IPS DF 19.7 (cell line): ENCODE measurements around the gene ACYP2.
A peak's percentile ranks its signal among the peaks of the same experiment; 100 is the strongest.
"Not testable (repeated sequence)": the region's sequence is repeated elsewhere in the genome, so short reads cannot be mapped to it uniquely, and the experiment has no call there.

Source experiments
- DNase-seq: peaks from one replicate; pipeline ENCODE4 v3.0.0-alpha.2; 2013; ENCODE audit warnings: low read depth, low spot score

The ACYP2 gene

DNA sequence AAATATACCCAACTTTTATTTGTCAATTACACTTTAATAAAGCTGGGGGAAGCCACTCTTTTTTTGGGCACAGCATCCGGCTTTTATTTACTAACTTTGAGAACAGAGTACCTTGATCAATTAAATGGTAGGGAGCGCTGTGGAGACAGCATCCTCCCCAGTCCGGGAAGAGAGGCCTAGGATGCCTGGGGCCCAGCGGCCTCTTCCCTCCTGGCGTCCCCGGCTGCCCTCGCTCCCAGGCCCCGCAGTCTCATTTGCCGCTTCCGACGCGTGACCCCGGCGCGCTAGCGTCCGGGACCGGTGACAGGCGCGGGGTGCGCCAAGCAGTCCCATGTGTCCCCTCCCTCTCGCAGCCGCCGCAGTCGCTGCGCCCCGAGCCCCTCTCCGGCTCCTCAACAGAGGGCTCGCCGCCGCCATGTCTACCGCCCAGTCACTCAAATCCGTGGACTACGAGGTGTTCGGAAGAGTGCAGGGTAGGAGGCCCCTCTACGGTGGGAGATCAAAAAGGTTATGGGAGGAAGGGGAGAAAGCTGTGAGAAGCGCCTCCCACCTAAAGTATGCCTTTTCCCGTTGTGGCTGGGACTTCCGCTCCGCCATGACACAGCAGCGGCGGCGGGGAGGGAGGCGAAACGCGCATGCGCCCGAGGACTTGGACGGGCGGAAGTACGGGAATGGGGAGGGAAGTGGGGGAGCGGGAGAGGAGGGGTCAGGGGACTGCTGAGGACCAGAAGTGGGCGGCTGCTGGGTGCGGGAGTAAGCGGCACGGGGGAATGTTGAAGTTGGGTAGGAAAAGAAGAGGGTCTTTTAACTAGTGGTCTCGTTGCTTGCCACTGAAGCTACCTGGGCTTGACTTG is at the start of gene ACYP2:
Gene ACYP2, plus strand, starts transcription at position 332 of the 854 bp plus-strand sequence.
- DNase-seq = peak; percentile 85

DNA sequence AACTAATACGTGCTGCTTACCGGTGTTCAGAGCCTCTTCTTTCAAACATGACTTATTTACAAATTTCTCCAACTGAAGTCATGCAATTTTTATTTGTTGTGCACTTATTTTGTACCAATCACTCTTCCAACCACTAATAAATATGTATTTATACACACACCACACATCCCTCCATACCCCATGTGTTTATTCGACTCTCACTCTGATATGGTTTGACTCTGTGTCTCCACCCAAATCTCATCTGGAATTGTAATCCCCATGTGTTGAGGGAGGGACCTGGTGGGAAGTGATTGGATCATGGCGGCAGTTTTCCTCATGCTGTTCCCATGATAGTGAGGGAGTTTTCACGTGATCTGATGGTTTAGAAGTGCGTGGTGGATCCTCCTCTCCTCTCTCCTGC is 49.5 kb upstream of the ACYP2 start:
- no peak for DNase-seq

DNA sequence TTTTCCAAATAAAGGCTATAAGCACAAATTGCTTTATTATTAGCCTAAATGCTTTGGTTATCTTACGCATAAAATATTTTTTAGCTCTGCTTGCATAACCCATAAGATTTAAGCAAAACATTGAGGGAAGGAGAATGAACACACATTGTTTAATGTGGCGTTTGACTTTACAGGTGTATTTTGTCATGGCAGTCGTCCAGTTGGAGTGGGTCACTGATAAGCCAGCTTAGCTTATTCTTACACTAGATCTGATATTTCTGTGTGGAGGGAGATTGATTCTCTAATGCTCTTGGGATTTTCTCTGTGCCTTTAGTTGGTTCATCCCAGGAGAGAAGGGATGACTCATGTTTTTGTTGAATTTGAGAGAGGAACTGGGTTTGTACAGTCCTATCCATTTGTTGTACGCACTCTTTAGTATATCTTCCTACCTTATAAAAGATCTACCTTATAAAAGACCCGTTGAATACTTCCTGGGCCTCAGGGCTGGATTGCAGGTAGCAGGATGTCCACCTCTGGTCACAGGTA is 47.5 kb upstream of the ACYP2 start:
- no peak for DNase-seq

DNA sequence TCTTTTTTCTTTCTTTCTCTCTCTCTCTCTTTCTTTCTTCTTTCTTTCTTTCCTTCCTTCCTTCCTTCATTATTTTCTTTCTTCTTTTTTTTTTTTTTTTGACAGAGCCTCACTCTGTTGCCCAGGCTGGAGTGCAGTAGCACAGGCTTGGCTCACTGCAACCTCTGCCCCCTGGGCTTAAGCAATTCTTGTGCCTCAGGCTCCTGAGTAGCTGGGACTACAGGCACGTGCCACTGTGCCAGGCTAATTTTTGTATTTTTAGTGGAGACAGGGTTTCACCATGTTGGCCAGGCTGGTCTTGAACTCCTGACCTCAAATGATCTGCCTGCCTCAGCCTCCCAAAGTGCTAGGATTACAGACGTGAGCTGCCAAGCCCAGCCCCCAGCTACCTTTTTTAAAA is 42.9 kb upstream of the ACYP2 start:
- DNase-seq = not testable (repeated sequence)

DNA sequence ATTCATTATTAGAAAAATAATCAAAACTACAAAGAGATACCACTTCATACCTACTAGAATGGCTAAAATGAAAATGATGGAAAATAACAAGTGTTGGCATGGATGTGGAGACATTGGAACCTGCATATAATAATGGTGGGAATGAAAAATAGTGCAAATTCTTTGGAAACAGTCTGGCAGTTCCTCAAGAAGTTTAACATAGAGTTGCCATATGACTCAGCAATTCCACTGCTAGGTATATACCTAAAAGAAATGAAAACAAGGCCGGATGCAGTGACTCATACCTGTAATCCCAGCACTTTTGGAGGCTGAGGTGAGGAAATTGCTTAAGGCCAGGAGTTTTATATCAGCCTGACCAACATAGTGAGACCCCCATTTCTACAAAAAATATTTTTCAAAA is 41.6 kb upstream of the ACYP2 start:
- DNase-seq = no peak

DNA sequence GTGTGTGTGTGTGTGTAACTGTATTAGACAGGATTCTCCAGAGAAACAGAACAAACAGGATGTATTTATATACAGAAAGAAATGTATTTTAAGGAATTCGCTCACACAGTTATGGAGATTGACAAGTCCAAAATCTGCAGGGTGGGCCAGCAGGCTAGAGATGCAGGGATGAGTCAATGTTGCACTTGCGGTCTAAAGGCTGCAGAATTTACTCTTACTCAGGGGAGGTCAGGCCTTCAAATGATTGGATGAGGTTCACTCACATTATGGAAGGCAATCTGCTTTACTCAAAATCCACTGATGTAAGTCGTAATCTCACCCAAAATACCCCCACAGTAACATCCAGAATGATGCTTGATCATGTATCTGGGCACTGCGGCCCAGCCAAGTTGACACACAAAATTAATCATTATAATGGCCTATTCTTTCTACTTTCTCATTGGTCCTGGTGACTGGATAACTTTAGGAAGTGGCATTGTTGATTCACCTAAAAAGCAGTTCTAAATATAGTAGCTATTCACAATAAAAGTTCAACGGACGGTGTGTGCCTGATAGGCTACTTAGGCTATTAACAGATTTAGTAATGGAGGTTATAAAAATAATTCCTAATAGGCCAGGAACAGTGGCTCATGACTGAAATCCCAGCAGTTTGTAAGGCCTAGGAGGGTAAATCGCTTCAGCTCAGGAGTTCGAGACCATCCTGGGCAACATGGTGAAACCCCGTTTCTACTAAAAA is 40.6 kb upstream of the ACYP2 start:
- DNase-seq = no peak

DNA sequence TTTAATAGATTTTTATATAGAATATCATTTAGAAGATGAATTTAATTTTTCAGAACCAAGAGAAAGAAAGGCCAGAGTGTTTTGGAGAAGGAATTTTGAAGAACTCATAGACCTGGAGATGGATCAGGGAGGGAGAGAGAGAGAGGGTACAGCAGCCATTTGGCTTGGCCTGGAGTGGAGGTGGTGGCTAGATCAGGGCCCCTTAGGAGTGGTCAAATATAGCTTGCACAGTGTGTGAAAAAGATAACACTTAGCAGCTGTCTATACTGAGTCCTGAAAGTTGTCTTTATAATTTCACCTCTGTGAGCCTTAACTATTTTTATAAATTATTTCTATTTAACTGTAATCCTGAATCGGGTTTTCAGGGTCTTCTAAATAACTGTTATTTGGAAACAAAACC is 38.8 kb upstream of the ACYP2 start:
- no peak for DNase-seq

DNA sequence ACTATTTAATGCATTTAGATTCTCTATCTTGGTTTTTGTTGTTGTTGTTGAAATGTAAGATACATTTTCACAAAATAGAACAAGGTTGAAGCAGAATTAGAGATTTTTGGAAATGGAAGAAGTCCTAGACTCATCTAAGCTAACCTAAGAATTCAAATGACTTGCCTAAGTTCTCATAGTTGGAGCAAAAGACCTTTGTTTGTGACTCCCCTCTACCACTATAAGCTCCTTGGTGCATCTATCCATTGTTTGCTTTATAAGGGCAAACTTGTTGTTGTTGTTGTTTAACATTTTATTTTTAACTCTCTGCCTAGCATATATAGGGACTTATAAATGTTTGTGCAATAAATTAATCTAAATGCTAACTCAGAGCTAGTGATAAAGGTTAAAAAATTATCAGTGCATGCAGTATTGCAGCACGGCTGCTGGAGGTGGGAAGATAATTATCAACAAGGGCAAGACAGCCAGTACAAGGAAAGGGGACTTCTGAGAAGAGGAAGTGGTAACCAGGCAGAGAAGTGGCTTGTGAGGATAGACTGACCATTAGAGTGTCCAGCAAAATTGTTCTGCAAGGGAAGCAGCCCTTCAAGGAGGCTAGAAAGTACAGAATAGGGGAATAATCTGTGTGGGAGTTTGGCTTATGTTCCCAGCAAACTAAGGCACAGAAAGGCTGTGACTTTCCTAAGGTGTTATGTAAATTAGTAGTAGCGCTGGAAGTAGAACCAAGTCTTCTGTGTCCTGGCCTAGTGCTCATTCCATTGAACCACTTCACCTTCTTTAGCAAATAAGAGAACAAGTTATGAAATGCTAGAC is 38.1 kb upstream of the ACYP2 start:
- DNase-seq = no peak

DNA sequence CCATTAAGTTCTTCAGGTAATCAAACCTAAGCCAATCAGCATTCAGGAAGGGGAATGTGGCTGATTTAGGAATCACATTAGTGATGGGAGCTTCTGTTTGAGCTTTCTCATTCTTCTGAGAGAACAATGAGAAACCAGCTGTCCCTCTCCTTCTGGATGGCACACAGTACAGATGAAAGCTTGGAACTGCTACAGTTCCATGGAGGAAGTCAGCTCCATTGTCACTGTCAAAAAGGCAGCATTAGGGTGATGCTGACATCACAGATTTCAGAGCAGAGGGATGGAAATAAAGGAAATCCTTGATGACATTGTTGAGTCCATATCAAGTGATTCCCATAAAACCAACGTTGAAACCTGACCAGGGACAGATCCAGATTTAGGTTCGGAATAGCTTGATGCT is 36.1 kb upstream of the ACYP2 start:
- no peak for DNase-seq

DNA sequence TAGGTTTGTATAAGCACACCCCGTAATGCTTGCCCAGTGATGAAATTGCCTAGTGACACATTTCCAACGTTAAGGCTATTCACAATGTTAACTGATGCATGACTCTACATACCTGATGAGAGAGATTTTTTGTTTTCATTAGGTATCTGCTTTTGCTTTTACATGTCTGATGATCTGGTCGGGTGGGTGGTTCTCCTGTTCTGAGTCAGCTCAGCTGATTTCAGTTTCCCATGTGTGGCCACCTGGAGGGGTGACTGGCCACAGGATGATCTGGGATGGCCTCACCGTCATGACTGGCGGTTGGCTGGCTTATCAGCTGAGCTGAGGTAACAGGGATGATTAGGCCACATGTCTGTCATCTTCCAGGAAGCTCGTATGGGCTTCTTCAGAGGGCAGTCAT is 33.8 kb upstream of the ACYP2 start:
- DNase-seq = no peak

DNA sequence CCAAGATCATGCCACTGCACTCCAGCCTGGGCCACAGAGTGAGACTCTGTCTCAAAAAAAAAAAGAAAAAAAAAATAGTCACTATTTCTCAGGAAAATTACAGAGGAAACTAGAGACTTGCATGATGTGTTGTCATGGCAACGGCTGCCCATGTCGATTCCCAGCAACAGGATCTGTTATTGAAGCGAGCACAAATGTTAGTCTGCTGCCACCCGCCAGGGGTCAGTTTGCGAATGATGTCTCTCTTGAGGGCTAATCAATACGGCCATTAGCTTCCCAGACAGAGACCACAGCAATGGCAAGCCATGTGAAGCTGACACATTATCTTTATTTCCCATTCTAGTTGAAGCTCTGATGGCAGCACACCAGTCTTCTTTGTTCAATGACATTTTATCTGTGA is 32.4 kb upstream of the ACYP2 start:
- DNase-seq = no peak

DNA sequence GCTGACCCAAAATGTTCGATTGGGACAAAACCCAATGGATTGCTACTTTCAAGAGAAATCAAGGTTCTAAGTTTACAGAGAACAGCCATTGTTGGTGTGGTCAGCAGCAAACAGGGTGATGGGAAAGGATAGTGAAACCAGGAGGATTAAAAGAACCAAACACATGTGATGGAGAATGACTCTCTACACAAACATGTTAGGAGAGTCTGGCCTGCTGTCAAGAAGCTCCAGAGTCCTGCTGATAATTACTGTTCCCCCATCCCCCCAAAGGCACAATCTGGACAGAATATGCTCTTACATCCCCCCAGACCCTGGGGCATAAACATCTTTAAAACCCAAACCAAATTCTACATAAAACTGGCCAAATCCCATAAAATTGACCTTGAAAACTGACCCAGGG is 32.0 kb upstream of the ACYP2 start:
- DNase-seq = no peak

DNA sequence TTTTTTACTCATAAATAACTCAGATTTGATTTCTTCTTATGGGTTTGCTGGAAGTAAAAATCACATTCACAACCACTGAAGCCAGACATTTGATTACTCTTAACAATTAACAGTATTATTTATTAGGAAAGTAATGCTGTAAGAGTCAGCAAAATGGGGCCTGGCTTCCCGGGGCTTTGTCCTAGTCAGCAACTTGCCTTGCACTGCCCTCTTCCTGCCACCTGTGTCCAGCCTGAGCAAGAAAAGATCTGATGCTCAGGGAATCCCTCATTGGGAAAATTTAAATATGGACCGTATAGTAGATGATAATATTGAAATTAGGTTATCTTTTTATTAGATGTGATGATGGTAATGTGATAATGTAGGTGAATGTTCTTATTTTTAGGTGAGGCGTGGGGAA is 30.8 kb upstream of the ACYP2 start:
- no peak for DNase-seq

DNA sequence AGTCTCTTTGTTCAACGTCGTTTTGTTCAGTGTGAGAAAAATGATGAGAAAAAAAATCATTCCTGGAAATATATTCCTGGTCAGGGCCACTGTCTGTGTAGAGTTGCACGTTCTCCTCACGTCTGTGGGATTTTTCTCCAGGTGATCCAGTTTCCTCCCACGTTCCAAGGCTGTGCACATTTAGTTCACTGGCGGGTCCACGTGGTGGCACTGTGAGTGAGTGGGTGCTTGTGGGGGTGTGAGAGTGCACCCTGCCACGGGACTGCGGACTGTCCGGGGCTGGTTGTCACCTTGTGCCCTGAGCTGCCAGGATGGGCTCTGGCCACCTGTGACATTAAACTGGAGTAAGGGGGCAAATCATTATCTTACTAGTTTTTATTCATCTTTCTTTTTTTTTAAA is 30.3 kb upstream of the ACYP2 start:
- DNase-seq = no peak

DNA sequence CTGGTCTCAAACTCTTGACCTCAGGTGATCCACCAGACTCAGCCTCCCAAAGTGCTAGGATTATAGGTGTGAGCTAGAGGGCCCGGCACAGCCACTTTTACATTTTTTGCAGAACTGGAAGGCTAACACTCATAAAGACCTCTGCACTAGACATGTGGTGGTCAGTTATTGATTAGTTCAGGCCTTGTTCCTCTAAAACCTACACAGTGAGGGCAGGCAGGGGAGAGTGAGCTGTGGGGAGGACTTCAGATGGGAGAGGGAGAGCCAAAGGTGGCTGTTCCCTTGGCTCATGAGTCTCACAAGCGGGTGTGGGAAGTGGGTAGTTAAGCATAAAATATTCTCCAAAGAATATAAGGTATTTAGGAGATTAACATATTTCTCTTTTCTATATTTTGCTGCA is 29.3 kb upstream of the ACYP2 start:
- no peak for DNase-seq

DNA sequence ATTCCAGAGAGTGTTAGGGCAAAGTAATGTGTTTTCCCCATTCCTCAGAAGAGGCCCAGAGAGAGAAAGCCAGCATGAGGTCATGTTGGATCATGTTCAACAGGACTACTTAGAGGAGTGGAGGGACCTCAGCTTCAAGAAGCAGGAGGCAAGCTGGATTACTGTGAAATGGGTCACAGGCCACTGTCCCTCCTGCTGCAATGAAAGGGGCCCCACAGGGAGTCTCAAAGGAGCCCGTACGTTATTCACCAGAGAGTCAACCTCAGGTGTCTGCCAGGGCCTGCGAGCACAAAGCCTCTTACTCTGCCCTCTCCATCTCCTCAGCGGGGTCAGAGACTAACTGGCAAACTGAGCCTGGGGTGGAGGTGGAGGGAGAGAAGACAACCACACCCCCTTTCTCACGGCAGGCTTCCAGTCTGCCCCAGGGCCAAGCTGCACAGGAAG is 27.2 kb upstream of the ACYP2 start:
- DNase-seq = no peak

DNA sequence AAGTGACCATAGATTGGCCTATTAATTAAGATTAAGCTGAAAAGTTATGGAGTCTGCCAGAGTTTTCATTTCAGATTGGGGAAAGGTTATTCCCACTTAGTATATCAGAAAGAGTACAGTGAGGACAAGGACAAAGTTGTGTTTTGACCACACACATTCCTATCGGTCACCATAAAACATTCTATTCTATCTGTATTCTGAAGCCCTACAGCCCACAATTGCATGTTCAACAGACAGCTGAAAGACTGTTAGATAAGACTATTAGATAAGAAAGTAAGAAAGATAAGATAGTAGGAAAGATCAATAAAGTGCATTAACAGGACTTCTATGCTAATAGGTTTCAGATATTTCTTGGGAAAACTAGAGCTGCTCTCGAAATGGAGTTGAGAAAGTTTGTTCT is 26.7 kb upstream of the ACYP2 start:
- DNase-seq = no peak

DNA sequence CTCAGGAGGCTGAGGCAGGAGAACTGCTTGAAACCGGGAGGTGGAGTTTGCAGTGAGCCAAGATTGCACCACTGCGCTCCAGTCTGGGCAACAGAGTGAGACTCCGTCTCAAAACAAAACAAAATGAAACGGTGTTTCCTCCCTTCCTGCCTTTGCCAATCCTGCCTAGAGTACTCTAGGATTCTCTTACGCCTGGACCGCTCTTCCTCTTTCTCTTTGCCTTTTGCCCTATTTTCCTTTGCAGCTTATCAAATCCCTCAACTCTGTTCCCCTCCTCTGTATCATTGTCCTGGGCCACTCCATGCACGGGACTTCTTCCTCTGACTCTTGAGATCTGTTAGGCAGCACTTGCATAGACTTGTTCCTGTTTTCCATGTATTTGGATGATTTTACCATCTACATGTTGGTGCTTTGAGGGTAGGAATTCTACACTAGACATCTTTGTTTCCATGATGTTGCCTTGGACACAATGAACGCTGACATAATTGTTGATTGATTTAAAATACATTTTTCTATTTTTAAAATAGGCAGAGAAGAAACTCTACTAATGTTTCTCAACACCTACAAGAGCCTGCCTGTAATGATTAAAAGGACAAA is 24.8 kb upstream of the ACYP2 start:
- no peak for DNase-seq

DNA sequence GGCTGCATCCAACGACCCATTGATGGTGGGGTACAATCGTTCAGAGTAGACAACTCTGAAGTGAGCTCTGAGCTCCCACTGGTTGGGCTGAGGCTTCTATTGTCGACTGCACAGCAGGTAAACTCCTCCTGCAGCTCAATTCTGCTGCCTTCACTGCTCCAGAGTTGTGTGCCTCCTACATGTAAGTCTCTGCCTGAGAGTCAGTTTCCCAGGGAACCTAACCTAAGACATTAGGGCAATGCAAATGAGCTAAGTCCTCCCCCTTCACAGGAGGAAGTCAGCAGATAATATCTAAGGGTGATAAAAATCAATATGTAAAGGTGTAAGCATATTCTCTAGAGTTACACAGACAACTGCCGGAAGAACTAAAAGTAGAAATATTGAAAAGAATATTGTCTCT is 22.5 kb upstream of the ACYP2 start:
- DNase-seq = no peak

DNA sequence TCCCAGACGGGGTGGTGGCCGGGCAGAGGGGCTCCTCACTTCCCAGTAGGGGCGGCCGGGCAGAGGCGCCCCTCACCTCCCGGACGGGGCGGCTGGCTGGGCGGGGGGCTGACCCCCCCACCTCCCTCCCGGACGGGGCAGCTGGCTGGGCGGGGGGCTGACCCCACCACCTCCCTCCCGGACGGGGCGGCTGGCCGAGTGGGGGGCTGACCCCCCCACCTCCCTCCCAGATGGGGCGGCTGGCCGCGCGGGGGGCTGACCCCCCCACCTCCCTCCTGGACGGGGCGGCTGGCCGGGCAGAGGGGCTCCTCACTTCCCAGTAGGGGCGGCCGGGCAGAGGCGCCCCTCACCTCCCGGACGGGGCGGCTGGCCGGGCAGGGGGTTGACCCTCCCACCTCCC is 20.0 kb upstream of the ACYP2 start:
- DNase-seq = not testable (repeated sequence)

DNA sequence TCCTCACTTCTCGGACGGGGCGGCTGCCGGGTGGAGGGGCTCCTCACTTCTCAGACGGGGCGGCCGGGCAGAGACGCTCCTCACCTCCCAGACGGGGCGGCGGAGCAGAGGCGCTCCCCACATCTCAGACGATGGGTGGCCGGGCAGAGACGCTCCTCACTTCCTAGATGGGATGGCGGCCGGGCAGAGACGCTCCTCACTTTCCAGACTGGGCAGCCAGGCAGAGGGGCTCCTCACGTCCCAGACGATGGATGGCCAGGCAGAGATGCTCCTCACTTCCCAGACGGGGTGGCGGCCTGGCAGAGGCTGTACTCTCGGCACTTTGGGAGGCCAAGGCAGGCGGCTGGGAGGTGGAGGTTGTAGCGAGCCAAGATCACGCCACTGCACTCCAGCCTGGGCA is 19.3 kb upstream of the ACYP2 start:
- not testable (repeated sequence) for DNase-seq

DNA sequence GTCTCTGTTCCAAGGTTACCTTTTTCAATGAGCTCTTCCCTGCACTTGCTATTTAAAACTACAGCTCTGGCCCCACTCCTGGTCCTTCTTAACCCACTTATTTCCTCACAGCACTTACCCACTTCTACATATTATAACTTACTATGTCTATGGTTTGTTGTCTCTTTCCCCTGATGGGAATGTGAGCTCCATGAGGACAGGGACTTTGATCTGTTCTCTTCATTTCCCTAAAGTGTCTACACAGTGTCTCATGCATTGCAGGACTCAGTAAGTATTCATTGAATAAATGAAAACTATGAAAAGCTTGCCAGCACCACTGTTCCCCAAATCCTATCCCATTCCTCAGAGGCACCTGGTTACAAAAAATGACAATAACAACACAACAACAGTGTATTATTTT is 18.3 kb upstream of the ACYP2 start:
- no peak for DNase-seq
